Retina (tissue), 1 donor: ENCODE measurements around the gene FLNC.

ENCODE experiments used
- DNase-seq: peaks from one replicate; pipeline ENCODE4 v3.0.0-alpha.2; 2016

The FLNC gene

GRCh38 chr7:128879939-128880746 is 49.9 kb downstream of the FLNC start:
- DNase-seq = peak; percentile 87

GRCh38 chr7:128880791-128881457 is 50.7 kb downstream of the FLNC start:
- no peak for DNase-seq

- no peak for DNase-seq
Measured at GRCh38 chr7:128881458-128882125, 51.4 kb downstream of the FLNC start.

- no peak for DNase-seq
Measured at GRCh38 chr7:128882134-128882533, 51.9 kb downstream of the FLNC start.

- DNase-seq = peak; percentile 76
Measured at GRCh38 chr7:128883622-128884448, 53.6 kb downstream of the FLNC start.

GRCh38 chr7:128884561-128885369 is 54.6 kb downstream of the FLNC start:
- no peak for DNase-seq

- no peak for DNase-seq
Measured at GRCh38 chr7:128885370-128886187, 55.4 kb downstream of the FLNC start.

GRCh38 chr7:128886391-128887168 is 56.4 kb downstream of the FLNC start:
- no peak for DNase-seq

GRCh38 chr7:128887169-128888038 is 57.2 kb downstream of the FLNC start:
- DNase-seq = no peak

GRCh38 chr7:128888039-128888755 is 58.0 kb downstream of the FLNC start:
- no peak for DNase-seq

GRCh38 chr7:128888756-128889095 is 58.5 kb downstream of the FLNC start:
- DNase-seq = no peak

GRCh38 chr7:128889121-128889520 is 58.9 kb downstream of the FLNC start:
- DNase-seq = no peak

- no peak for DNase-seq
Measured at GRCh38 chr7:128890306-128891109, 60.3 kb downstream of the FLNC start.

- no peak for DNase-seq
Measured at GRCh38 chr7:128891110-128891941, 61.1 kb downstream of the FLNC start.

GRCh38 chr7:128891942-128892269 is 61.7 kb downstream of the FLNC start:
- no peak for DNase-seq

GRCh38 chr7:128892521-128893250 is 62.5 kb downstream of the FLNC start:
- no peak for DNase-seq
